Measurements from ENCODE around the gene UBC. TPM values are rescaled to one million over a fixed set of nuclear protein-coding genes. Genes with fewer than 3 reads are reported as not detected.
A peak's percentile ranks its signal among the peaks of the same experiment; 100 is the strongest.

Gene UBC
- total and polyA plus RNA-seq, 9 of the 15 experiments (the other 6 are each of a cell fraction or from before 2014, with no cell fraction given) = 533 to 1,153 (median 813) TPM

GRCh38 chr12:124917135-124917840 lies 2.8 kb upstream of the UBC start (continued):
- TF ChIP-seq MLX (CRISPR knock-in tag; conservative IDR thresholded peaks at IDR 0.05) = no peak
- no peak for TF ChIP-seq ZFP1 (CRISPR knock-in tag; IDR thresholded peaks at IDR 0.05)
- TF ChIP-seq CBFB (CRISPR knock-in tag; IDR thresholded peaks at IDR 0.05) = no peak
- TF ChIP-seq OTX1 (CRISPR knock-in tag; IDR thresholded peaks at IDR 0.05) = 0 out of 2 replicates have a peak, but pooled peaks have one; percentile 2
- TF ChIP-seq NR3C1 (CRISPR knock-in tag; IDR thresholded peaks at IDR 0.05) = no peak
- peak; percentile 63 for TF ChIP-seq L3MBTL2 (IDR thresholded peaks at IDR 0.05)
- TF ChIP-seq ZNF780A (CRISPR knock-in tag; IDR thresholded peaks at IDR 0.05) = no peak
- no peak for TF ChIP-seq CTCFL (IDR thresholded peaks at IDR 0.05; ENCODE audit: borderline replicate concordance, insufficient read depth, low read depth, low read length, poor library complexity, severe bottlenecking)
- no peak for TF ChIP-seq HNRNPUL1 (IDR thresholded peaks at IDR 0.05; ENCODE audit: low read length)
- peak in 1 of 2 experiments; percentile 70; a peak in 2 of 4 replicates for TF ChIP-seq ZMIZ1 (IDR thresholded peaks at IDR 0.05; ENCODE audit: low read depth in 2 of 2, low read length in 2 of 2)
- TF ChIP-seq E2F1 (CRISPR knock-in tag; IDR thresholded peaks at IDR 0.05) = peak; percentile 82
- TF ChIP-seq DMBX1 (CRISPR knock-in tag; IDR thresholded peaks at IDR 0.05; ENCODE audit: borderline replicate concordance) = no peak
- no peak for TF ChIP-seq USF2 (CRISPR knock-in tag; IDR thresholded peaks at IDR 0.05)
- no peak; a peak in 1 of 4 replicates for TF ChIP-seq MLLT1 (IDR thresholded peaks at IDR 0.05)
- no peak for TF ChIP-seq HES1 (IDR thresholded peaks at IDR 0.05; ENCODE audit: low read depth)
- TF ChIP-seq PHB (CRISPR knock-in tag; IDR thresholded peaks at IDR 0.05) = no peak

Measured in K562 (cell line).